Stimulated activated naive CD8-positive, alpha-beta T cell treated with anti-CD3 and anti-CD28 coated beads, Interleukin-15, Interleukin-2, amounts not matched to agents 100 ng/mL and 50 ng/mL, for 24 hours (primary cell): ENCODE measurements around the gene EGR4.

ENCODE experiments used
- H3K27ac Mint-ChIP-seq: one replicate; pipeline ENCODE4 v1.8.0; 2021; ENCODE audit warnings: mild to moderate bottlenecking, mixed read lengths
- H3K27me3 Mint-ChIP-seq: one replicate; pipeline ENCODE4 v1.8.0; 2021; ENCODE audit warnings: mixed read lengths
- H3K36me3 Mint-ChIP-seq: one replicate; pipeline ENCODE4 v1.8.0; 2021; ENCODE audit warnings: low read depth, mixed read lengths
- H3K4me1 Mint-ChIP-seq: one replicate; pipeline ENCODE4 v1.8.0; 2021; ENCODE audit warnings: low read depth, mixed read lengths
- H3K4me3 Mint-ChIP-seq: one replicate; pipeline ENCODE4 v1.8.0; 2021; ENCODE audit warnings: mild to moderate bottlenecking, mixed read lengths
- H3K9me3 Mint-ChIP-seq: one replicate; pipeline ENCODE4 v1.8.0; 2021; ENCODE audit warnings: mixed read lengths

Gene EGR4

DNA sequence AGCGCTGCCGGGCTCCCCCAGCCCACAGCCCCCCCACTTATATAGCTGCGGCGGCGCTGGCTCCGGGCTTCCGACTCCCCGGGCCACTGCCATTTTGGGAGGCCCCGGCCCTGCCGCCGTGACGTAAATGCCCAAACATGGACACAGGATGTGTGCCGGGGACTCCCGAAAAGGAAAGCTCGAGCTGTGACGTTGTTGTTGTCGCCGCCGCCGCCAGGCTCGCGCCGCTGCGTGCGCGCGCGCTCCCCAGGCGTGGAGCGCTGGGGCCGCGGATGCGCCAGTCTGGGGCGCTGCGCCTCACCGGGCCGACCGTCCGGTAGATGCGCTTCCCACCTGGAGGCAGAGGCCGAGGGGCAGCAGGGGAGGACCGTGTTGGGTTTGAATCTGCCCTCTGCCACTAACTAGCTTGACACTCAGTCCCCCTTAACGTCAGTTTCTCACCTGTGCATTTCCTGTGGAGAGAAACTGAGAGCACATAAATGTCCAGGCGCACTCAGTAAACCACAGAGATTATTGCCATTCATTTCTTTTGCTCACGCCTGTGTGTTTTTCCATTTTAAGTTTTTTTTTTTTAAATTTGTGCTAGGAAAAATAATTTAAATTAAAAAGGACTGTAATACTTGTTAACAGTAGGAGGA is at the start of gene EGR4:
Gene EGR4 (minus strand): TSS at position 15 of the 638 bp plus-strand sequence. CDS start 231 bp downstream, outside the sequence.
- no peak within 1 kb of the TSS for H3K27ac Mint-ChIP-seq
- H3K36me3 Mint-ChIP-seq: no peaks in the 10 kb centered on the region
- H3K27me3 Mint-ChIP-seq: peaks cover 71% of the 10 kb centered on the region
- H3K4me1 Mint-ChIP-seq: peaks cover 11% of the 10 kb centered on the region
- H3K4me3 Mint-ChIP-seq: peak within 1 kb of the TSS; percentile 73
- no peaks in the 10 kb centered on the region for H3K9me3 Mint-ChIP-seq

DNA sequence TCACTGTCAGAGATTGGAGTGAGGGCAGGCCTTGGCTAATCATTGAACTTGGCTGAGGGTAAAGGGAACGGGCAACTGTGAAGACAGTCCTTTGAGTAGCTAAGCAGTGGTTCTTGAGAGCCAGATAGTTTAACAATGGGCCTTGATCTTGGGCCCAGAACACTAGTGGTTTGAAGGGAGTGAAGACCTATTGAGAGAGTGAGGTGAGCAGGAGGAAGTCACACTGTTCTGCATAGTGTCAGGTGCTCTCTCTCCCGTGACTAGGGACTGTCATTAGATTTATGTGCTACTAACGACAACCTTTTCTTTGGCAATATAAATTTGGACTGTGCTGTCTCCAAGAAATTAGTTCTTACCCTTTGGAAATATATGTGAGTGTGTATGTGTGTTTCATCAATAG is 47.7 kb upstream of the EGR4 start:
- no peaks in the 10 kb centered on the region for H3K9me3 Mint-ChIP-seq
- H3K36me3 Mint-ChIP-seq: no peaks in the 10 kb centered on the region
- H3K4me3 Mint-ChIP-seq: no peak overlapping the region
- H3K27me3 Mint-ChIP-seq: no peaks in the 10 kb centered on the region
- no peak overlapping the region for H3K27ac Mint-ChIP-seq
- H3K4me1 Mint-ChIP-seq: peaks cover 4% of the 10 kb centered on the region

DNA sequence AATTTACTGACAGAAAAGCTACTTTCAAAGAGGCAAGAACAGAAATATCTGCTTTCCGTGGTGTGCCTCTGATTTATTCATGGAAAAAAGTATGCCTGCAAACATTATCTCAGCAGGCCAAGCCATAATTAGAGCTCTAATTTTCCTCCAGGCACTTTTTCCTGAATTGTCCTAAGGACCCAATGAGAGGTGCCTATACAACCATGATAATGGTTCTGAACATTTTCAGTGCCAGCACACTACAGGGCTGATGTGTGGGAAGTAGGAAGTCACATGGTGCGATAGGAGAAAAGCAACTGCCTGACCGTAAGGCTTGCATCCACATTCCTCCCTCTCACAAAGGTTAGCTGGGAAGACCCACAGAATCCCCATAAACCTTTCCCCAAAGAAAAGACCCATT is 45.9 kb upstream of the EGR4 start:
- Mint-ChIP-seq H3K27me3 (no peaks in the 10 kb centered on the region), H3K9me3 (peaks cover 6% of the 10 kb centered on the region), H3K4me3 (no peak overlapping the region), H3K4me1 (peaks cover 4% of the 10 kb centered on the region), H3K36me3 (no peaks in the 10 kb centered on the region), H3K27ac (no peak overlapping the region)

DNA sequence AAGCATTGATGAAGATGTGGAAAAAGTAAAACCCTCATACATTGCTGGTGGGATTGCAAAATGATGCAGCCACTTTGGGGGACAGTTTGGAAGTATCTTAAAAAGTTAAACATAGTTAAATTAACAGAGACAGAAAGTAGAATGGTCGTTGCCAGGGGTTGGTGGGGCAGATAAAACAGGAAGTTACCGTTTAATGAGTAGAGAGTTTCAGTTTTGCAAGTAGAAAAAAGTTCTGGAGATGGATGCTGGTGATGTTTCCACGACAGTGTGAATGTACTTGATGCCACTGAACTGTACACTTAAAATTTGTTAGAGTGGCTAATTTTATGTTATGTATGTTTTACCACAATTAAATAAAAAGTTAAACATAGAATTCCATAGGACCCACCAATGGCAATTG is 44.5 kb upstream of the EGR4 start:
- Mint-ChIP-seq H3K27ac (no peak overlapping the region), H3K9me3 (peaks cover 7% of the 10 kb centered on the region), H3K4me1 (peaks cover 4% of the 10 kb centered on the region), H3K36me3 (no peaks in the 10 kb centered on the region), H3K4me3 (no peak overlapping the region), H3K27me3 (no peaks in the 10 kb centered on the region)

DNA sequence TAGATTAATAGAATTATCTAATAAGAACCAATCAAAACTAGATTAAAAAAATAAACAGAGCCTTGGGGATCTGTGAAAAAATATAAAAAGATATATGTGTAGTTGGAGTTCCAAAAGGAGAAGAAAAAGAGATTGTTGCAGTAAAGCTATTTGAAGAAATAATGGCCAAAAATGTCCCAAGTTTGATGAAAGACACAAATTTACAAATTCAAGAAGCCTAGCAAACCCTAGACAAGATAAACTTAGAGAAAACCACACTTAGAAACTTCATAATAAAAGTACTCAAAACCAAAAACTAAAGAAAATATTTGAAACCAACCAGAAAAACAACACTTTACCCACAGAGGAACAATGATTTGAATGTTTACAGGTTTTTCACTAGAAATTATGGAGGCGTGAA is 41.3 kb upstream of the EGR4 start:
- no peaks in the 10 kb centered on the region for H3K36me3 Mint-ChIP-seq
- no peak overlapping the region for H3K27ac Mint-ChIP-seq
- no peak overlapping the region for H3K4me3 Mint-ChIP-seq
- H3K9me3 Mint-ChIP-seq: peaks cover 7% of the 10 kb centered on the region
- H3K4me1 Mint-ChIP-seq: peaks cover 4% of the 10 kb centered on the region
- peaks cover 7% of the 10 kb centered on the region for H3K27me3 Mint-ChIP-seq

DNA sequence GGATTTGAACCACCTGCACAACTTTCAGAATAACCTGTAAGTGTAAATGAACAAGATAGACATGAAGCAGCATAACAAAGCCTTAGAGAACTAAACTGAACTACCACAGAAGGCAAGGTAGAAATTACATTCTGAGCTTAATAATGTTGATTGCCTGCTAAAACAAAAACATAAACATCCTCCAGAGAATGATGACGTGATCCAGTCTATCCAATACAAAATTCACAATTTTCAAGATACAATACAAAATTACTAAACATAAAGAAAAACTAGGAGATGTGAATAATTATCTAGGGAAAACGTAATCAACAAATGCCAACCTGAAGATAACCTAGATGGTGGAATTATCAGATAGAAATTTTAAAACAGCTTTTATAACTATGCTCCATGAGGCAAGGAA is 40.7 kb upstream of the EGR4 start:
- peaks cover 4% of the 10 kb centered on the region for H3K4me1 Mint-ChIP-seq
- no peak overlapping the region for H3K27ac Mint-ChIP-seq
- no peaks in the 10 kb centered on the region for H3K36me3 Mint-ChIP-seq
- H3K27me3 Mint-ChIP-seq: peaks cover 7% of the 10 kb centered on the region
- H3K4me3 Mint-ChIP-seq: no peak overlapping the region
- H3K9me3 Mint-ChIP-seq: peaks cover 7% of the 10 kb centered on the region

DNA sequence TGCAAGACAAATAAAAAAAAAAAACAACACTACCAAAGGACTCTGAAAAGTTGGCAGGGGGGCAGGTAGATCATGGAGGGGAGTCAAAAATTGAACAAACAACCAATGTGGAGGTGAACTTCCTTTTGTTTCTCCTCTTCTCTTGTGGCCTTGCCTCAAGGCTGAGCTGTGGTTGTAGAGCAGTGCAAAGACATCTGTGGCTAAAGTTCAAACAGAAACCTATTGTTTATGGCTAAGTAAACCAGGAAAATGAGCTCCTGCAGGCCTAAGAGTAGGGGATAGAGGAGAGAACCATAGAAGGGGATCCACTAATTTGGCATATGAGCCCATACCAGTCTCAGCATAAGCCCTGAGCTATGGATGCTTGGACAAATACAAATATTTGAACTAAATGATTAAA is 40.2 kb upstream of the EGR4 start:
- Mint-ChIP-seq H3K4me3 (no peak overlapping the region), H3K9me3 (peaks cover 7% of the 10 kb centered on the region), H3K27me3 (peaks cover 9% of the 10 kb centered on the region), H3K36me3 (no peaks in the 10 kb centered on the region), H3K27ac (no peak overlapping the region), H3K4me1 (peaks cover 4% of the 10 kb centered on the region)

DNA sequence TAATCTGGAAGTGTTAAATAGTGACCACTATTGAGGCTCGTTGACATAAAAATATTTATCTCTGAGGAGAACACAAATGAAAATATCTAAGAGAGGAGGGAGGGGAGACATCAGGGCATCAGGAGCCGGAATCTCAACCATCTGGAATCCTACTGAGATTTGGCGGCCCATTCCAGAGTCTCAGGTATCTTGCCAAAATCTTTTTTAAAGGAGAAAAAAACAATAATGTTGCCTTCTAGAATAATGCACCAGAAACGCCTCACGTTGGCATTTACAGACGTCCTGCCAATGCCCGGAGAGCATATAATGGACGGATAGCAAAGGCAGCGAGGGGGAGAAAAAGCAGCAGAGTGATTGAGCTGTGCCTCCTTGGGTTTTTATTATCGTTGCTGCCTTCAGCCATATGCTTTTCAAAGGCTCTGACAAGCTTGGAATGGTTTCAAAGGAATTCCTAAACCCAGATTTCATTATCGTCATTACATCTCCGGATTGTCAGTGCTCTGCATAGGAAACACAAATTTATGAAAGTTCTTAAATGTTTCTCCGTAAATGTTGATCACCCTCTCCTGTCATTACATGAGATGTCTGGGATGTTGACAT is 30.9 kb upstream of the EGR4 start:
- Mint-ChIP-seq H3K27me3 (peaks cover 50% of the 10 kb centered on the region), H3K4me1 (no peaks in the 10 kb centered on the region), H3K4me3 (no peak overlapping the region), H3K9me3 (no peaks in the 10 kb centered on the region), H3K27ac (no peak overlapping the region), H3K36me3 (no peaks in the 10 kb centered on the region)

DNA sequence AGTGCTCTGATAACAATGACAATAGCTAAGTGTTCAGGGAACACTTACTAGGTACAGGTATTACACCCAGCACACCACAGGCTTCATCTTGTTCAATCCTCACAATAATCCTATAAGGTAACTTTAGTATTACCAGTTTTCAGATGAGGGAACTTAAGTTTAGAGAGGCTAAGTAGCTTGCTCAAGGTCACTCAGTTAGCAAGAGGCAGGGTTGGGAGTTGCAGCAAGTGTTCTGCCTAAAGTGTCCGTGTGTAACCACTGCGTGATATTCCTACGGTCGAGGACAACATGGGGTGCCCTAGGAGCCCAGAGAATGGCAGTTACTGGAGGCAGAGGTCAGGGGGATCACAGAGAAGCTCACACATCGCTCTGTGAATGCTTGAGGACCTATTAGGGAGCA is 30.2 kb upstream of the EGR4 start:
- Mint-ChIP-seq H3K27ac (no peak overlapping the region), H3K4me3 (no peak overlapping the region), H3K4me1 (no peaks in the 10 kb centered on the region), H3K27me3 (peaks cover 48% of the 10 kb centered on the region), H3K9me3 (no peaks in the 10 kb centered on the region), H3K36me3 (no peaks in the 10 kb centered on the region)

DNA sequence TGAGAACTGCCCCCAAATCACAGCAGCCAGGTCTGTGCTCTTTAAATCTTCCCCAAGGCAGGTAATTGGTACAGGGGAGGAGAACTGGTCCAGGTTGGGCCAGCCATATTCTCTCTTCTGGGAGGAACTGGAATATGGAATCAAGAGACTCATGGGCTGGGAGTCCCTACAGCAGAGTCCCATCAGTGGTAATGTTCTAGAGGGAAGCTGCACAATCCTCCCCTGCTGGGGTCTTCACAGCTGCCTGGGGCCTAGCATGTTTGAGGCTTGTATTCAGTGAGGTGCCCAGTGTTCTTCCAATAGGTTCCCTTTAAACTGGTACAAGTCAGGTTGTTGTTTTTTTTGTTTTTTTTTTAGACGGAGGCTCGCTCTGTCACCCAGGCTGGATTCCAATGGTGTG is 21.1 kb upstream of the EGR4 start:
- H3K27ac Mint-ChIP-seq: no peak overlapping the region
- H3K4me3 Mint-ChIP-seq: no peak overlapping the region
- no peaks in the 10 kb centered on the region for H3K36me3 Mint-ChIP-seq
- no peaks in the 10 kb centered on the region for H3K9me3 Mint-ChIP-seq
- peaks cover 35% of the 10 kb centered on the region for H3K27me3 Mint-ChIP-seq
- no peaks in the 10 kb centered on the region for H3K4me1 Mint-ChIP-seq

DNA sequence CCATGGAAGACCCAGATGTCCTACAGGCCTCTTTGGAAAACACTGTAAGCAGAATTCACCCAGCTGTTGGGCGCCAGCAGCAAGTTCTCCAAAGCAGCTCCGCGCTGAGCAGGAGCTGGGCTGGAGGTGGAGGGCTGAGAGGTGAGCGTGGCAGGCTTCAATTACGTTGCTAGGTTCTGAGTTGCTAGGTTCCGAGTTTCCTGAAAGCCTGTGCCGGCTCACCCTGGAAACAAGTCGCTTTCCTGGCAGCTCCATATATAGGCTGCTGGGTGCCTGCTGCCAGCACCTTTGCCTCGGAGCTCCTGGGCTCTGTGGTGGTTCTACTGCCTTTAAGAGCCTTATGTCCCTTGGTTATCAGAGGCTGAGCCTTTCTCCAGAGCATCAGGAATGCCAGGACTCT is 14.4 kb upstream of the EGR4 start:
- H3K27me3 Mint-ChIP-seq: peaks cover 25% of the 10 kb centered on the region
- H3K9me3 Mint-ChIP-seq: no peaks in the 10 kb centered on the region
- H3K27ac Mint-ChIP-seq: no peak overlapping the region
- H3K4me1 Mint-ChIP-seq: no peaks in the 10 kb centered on the region
- no peak overlapping the region for H3K4me3 Mint-ChIP-seq
- no peaks in the 10 kb centered on the region for H3K36me3 Mint-ChIP-seq

DNA sequence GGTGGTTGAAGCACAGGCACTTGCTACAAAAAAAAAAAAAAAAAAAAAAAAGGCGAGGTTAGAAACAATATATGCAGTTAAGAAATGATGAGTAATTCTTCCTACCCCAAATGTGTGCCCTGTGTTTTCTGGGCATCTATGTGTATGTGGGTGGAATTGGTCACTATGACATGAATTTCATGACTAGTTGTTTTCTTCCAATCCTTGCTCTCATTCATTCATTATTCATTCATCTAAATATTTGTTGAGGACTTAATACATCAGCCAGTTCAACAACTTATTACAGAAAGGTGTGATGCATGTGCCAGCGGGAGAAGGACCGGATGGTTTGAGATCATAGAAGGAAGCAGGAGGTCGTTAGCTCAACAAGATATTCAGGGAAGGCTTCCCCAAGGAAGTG is 8.3 kb upstream of the EGR4 start:
- Mint-ChIP-seq H3K27me3 (peaks cover 45% of the 10 kb centered on the region), H3K36me3 (no peaks in the 10 kb centered on the region), H3K9me3 (no peaks in the 10 kb centered on the region), H3K27ac (no peak overlapping the region), H3K4me3 (no peak overlapping the region), H3K4me1 (no peaks in the 10 kb centered on the region)

DNA sequence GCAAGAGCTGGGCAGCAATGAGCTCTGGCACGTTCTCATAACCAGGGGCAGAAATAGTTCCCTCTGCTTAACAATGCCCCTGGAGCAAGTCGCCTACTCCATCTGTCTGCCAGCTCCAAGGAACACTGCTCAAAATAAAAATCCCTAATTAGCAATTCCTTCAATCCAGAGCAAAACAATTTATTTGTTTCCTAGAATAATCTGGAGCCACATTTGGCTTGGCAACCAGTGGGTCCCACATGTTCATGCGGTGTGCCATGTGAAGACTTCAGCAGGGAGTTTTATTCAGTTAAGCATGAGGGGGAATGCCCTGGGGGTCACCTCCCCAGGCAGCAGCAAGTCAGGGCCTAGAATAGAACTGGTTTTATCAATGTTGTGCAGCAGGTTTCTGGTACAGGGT is 7.6 kb upstream of the EGR4 start:
- no peak overlapping the region for H3K27ac Mint-ChIP-seq

DNA sequence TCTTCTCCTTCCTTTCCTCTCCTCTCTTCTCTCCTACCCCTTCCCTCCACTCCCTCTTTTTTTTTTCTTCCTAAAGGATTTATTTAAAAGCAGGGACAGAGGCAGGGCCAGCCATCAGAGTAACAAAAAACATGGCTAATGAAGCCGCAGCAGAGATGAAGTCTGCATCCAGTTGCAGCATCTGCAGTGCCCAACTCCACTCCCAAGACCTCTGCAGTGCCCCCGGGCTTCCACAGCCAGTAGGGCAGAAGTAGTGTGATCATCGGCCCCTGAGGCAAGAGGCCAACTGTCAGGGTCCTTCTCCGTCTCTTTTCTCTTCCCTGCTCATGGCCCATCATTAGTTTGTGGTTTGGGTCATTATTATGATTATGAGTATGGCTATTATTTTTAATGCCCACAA is 4.2 kb upstream of the EGR4 start:
- no peak overlapping the region for H3K27ac Mint-ChIP-seq
- no peaks in the 10 kb centered on the region for H3K36me3 Mint-ChIP-seq
- H3K4me1 Mint-ChIP-seq: peaks cover 1% of the 10 kb centered on the region
- H3K9me3 Mint-ChIP-seq: no peaks in the 10 kb centered on the region
- H3K4me3 Mint-ChIP-seq: no peak overlapping the region
- H3K27me3 Mint-ChIP-seq: peaks cover 70% of the 10 kb centered on the region

More for the DNA sequence above, 7.6 kb upstream of the EGR4 start:
- Mint-ChIP-seq H3K27me3 (peaks cover 52% of the 10 kb centered on the region), H3K4me3 (no peak overlapping the region), H3K9me3 (no peaks in the 10 kb centered on the region), H3K36me3 (no peaks in the 10 kb centered on the region), H3K4me1 (no peaks in the 10 kb centered on the region)

DNA sequence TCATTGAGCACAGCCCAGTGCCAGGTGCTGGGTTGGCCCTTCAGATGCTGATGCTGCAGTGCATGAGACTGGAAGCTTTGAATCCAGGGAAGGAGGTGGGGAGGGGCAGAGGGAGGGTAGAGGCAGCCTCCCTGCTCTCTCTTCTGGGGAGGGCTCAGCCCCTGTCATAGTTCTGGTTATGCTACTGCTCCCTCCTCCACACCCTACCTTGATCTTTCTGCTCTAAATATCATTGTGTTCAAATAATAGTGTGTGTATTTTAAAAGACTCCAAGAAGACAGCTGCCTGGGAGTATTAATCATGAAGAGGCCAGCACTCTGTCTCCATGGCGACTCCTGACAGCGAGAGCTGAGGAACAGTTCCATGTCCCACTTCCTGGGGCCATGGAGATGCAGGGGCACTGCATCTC is 3.8 kb upstream of the EGR4 start:
- Mint-ChIP-seq H3K27me3 (peaks cover 70% of the 10 kb centered on the region), H3K36me3 (no peaks in the 10 kb centered on the region), H3K4me1 (peaks cover 3% of the 10 kb centered on the region), H3K4me3 (no peak overlapping the region), H3K27ac (no peak overlapping the region), H3K9me3 (no peaks in the 10 kb centered on the region)
